ENCODE results near the gene GFI1. TPM values are rescaled to one million over a fixed set of nuclear protein-coding genes. Genes with fewer than 3 reads are reported as not detected.

The GFI1 gene
- total and polyA plus RNA-seq, 2 of the 13 experiments (the other 11 are each of a cell fraction or from before 2014, with no cell fraction given), result 10.3 to 10.5 TPM

GRCh38 chr1:92504291-92505014, 17.7 kb upstream of the GFI1 start:
- Histone ChIP-seq H3K9me3 (ENCODE audit: low read length) (no peaks in the 10 kb centered on the region), H4K20me1 (ENCODE audit: insufficient read depth, low read length) (no peaks in the 10 kb centered on the region), H3K4me3 (replicated peaks in 1 of 3; ENCODE audit: insufficient read depth in 1 of 3, low read depth in 2 of 3, low read length in 3 of 3) (peak overlapping the region; percentile 43 to 58 (median 44); a peak in 5 of 6 replicates), H3K4me2 (ENCODE audit: low read depth, low read length) (peak overlapping the region; percentile 91), H3K79me2 (ENCODE audit: insufficient read depth, low read length) (no peaks in the 10 kb centered on the region), H3K27ac (ENCODE audit: extremely low read length, insufficient read depth, low read length) (peak overlapping the region; percentile 81), H3K27me3 (ENCODE audit: control insufficient read depth in 1 of 2, insufficient read depth in 2 of 2, low read length in 2 of 2) (no peaks in the 10 kb centered on the region), H3K36me3 (replicated peaks in 1 of 2; ENCODE audit: control insufficient read depth in 1 of 2, insufficient read depth in 2 of 2, low read length in 2 of 2) (no peaks in the 10 kb centered on the region), H3K4me1 (ENCODE audit: insufficient read depth, low read length) (peaks cover 37% of the 10 kb centered on the region), H2AFZ (ENCODE audit: low read length) (peak overlapping the region; percentile 66), H3K9ac (ENCODE audit: insufficient read depth, low read depth, low read length) (peak overlapping the region; percentile 66)
- BruUV-seq (replicated peaks), result TSS peak; percentile 82
- ChIA-PET POLR2A (interaction anchor here (0.8 to 3.6 kb wide), 5 partner anchors 15 to 62 kb away, joined by 3 to 26 read pairs (median 10); partner anchors contain the start of gene GFI1), CTCF (ENCODE audit: low intra/inter-chr PET ratio, low total read pairs) (no interaction called here)
- WGBS (ENCODE audit: low lambda C conversion rate), result 5% methylated on average over 8 of the region's 8 CpGs
- no peak for DNase-seq (ENCODE audit: low spot score)
- peak; percentile 75 for ATAC-seq
- intact Hi-C loops (cut with micrococcal nuclease; ENCODE audit: unreplicated experiment) (loop anchor here (1.0 to 2.0 kb wide), 2 partner anchors 18 to 33 kb away; partner anchors contain the start of gene GFI1), in situ Hi-C loops (cut with HindIII; ENCODE audit: extremely low pct_ligation_motif_present, low pct_unique_long_range_greater_than_20kb) (no loop called here)
- FAIRE-seq, result no peak
- TF ChIP-seq ZFP36L1 (CRISPR knock-in tag; IDR thresholded peaks at IDR 0.05), result no peak
- 0 out of 2 replicates have a peak, but pooled peaks have one; percentile 19 for TF ChIP-seq SPEN (CRISPR knock-in tag; IDR thresholded peaks at IDR 0.05; ENCODE audit: low read depth)
- TF ChIP-seq, protein P1, sequence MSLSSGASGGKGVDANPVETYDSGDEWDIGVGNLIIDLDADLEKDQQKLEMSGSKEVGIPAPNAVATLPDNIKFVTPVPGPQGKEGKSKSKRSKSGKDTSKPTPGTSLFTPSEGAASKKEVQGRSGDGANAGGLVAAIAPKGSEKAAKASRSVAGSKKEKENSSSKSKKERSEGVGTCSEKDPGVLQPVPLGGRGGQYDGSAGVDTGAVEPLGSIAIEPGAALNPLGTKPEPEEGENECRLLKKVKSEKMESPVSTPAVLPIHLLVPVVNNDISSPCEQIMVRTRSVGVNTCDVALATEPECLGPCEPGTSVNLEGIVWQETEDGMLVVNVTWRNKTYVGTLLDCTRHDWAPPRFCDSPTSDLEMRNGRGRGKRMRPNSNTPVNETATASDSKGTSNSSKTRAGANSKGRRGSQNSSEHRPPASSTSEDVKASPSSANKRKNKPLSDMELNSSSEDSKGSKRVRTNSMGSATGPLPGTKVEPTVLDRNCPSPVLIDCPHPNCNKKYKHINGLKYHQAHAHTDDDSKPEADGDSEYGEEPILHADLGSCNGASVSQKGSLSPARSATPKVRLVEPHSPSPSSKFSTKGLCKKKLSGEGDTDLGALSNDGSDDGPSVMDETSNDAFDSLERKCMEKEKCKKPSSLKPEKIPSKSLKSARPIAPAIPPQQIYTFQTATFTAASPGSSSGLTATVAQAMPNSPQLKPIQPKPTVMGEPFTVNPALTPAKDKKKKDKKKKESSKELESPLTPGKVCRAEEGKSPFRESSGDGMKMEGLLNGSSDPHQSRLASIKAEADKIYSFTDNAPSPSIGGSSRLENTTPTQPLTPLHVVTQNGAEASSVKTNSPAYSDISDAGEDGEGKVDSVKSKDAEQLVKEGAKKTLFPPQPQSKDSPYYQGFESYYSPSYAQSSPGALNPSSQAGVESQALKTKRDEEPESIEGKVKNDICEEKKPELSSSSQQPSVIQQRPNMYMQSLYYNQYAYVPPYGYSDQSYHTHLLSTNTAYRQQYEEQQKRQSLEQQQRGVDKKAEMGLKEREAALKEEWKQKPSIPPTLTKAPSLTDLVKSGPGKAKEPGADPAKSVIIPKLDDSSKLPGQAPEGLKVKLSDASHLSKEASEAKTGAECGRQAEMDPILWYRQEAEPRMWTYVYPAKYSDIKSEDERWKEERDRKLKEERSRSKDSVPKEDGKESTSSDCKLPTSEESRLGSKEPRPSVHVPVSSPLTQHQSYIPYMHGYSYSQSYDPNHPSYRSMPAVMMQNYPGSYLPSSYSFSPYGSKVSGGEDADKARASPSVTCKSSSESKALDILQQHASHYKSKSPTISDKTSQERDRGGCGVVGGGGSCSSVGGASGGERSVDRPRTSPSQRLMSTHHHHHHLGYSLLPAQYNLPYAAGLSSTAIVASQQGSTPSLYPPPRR (CRISPR knock-in tag; IDR thresholded peaks at IDR 0.05; ENCODE audit: borderline replicate concordance), result peak; percentile 11; the same call in 1 of the 2 replicates
- TF ChIP-seq, protein P2, sequence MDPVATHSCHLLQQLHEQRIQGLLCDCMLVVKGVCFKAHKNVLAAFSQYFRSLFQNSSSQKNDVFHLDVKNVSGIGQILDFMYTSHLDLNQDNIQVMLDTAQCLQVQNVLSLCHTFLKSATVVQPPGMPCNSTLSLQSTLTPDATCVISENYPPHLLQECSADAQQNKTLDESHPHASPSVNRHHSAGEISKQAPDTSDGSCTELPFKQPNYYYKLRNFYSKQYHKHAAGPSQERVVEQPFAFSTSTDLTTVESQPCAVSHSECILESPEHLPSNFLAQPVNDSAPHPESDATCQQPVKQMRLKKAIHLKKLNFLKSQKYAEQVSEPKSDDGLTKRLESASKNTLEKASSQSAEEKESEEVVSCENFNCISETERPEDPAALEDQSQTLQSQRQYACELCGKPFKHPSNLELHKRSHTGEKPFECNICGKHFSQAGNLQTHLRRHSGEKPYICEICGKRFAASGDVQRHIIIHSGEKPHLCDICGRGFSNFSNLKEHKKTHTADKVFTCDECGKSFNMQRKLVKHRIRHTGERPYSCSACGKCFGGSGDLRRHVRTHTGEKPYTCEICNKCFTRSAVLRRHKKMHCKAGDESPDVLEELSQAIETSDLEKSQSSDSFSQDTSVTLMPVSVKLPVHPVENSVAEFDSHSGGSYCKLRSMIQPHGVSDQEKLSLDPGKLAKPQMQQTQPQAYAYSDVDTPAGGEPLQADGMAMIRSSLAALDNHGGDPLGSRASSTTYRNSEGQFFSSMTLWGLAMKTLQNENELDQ (CRISPR knock-in tag; IDR thresholded peaks at IDR 0.05; ENCODE audit: borderline replicate concordance), result no peak
- peak; percentile 36; the same call in 1 of the 2 replicates for TF ChIP-seq CHD4 (IDR thresholded peaks at IDR 0.05; ENCODE audit: borderline replicate concordance, low read length)
- TF ChIP-seq ZNF772 (CRISPR knock-in tag; IDR thresholded peaks at IDR 0.05), result peak; percentile 58; the same call in 1 of the 2 replicates
- TF ChIP-seq MAX (IDR thresholded peaks at IDR 0.05), result peak; percentile 11; the same call in 1 of the 2 replicates
- 0 out of 2 replicates have a peak, but pooled peaks have one; percentile 44 for TF ChIP-seq PATZ1 (CRISPR knock-in tag; IDR thresholded peaks at IDR 0.05)
- TF ChIP-seq TOPORS (CRISPR knock-in tag; IDR thresholded peaks at IDR 0.05), result no peak
- 0 out of 2 replicates have a peak, but pooled peaks have one; percentile 1 for TF ChIP-seq PITX1 (CRISPR knock-in tag; IDR thresholded peaks at IDR 0.05)
- TF ChIP-seq ZNF296 (CRISPR knock-in tag; conservative IDR thresholded peaks at IDR 0.05), result no peak

Data from HepG2 (cell line).